SU-DHL-6 (cell line): ENCODE measurements around the gene THAP12.

Experiments used
- EZH2phosphoT487 ChIP-seq: fragments of 200-600 bp; sonication (generic), shearing (Covaris generic); conservative IDR thresholded peaks from 2 replicates; pipeline ENCODE4 v1.6.1; 2018; ENCODE audit warnings: mild to moderate bottlenecking, antibody characterized with exemption, low read length, moderate library complexity, mixed read lengths
- TF ChIP-seq, protein P1 (sequence below): fragments of 200-600 bp; sonication (generic); IDR thresholded peaks from one replicate; pipeline ENCODE4 v1.5.1; 2017; ENCODE audit warnings: antibody characterized with exemption, mild to moderate bottlenecking, low read length, moderate library complexity; ENCODE audit not compliant: insufficient read depth, poor library complexity, severe bottlenecking

DNA sequence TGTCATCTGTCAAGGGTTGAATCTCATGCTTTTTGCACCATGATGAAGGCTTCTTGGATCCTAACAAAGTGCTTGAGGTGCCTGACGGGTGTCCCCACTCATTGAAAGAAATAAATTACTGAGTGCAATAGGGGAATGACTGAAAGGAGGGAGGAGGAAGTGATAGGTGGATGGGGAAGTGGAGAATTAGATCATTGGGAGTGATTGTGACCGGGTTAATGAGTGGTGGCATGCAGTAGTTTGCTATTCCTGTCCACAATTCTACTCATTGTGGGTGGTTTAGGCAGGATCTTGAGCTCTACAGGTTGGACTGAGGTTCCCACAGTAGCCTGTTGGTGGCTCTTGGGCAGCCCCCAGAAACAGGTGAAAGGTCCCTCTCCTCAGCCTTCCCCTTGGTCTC, 44.3 kb downstream of the THAP12 start:
- TF ChIP-seq, protein P1, sequence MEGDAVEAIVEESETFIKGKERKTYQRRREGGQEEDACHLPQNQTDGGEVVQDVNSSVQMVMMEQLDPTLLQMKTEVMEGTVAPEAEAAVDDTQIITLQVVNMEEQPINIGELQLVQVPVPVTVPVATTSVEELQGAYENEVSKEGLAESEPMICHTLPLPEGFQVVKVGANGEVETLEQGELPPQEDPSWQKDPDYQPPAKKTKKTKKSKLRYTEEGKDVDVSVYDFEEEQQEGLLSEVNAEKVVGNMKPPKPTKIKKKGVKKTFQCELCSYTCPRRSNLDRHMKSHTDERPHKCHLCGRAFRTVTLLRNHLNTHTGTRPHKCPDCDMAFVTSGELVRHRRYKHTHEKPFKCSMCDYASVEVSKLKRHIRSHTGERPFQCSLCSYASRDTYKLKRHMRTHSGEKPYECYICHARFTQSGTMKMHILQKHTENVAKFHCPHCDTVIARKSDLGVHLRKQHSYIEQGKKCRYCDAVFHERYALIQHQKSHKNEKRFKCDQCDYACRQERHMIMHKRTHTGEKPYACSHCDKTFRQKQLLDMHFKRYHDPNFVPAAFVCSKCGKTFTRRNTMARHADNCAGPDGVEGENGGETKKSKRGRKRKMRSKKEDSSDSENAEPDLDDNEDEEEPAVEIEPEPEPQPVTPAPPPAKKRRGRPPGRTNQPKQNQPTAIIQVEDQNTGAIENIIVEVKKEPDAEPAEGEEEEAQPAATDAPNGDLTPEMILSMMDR = no peak
- no peak for TF ChIP-seq EZH2phosphoT487
